HepG2 (cell line): ENCODE measurements around the gene SERPIND1. TPM values are rescaled to one million over a fixed set of nuclear protein-coding genes. Genes with fewer than 3 reads are reported as not detected.

Source experiments
- ATAC-seq: fragments of 200-7000 bp; cut with Tn5 transposase; 3 replicates; pipeline ENCODE4 v1.9.1; 2020; ENCODE audit warnings: mild to moderate bottlenecking, moderate library complexity
- BruUV-seq: library from RNA; stranded (reverse); fragments of 400-500 nt; replicated peaks from 2 replicates; lab custom pipeline; 2021; lab: Mats Ljungman, UMichigan
- CTCF ChIA-PET: fragments of 300-600 bp; formaldehyde crosslinking; extraction: SDS; loops from one replicate; lab custom pipeline; 2021; ENCODE audit warnings: low total read pairs, inconsistent platforms, low intra/inter-chr PET ratio; lab: Yijun Ruan, JAX
- POLR2A ChIA-PET: fragments of 350-600 bp; sonication (Branson Sonifier 250); formaldehyde crosslinking; loops from one replicate; lab custom pipeline; 2020; ENCODE audit warnings: antibody characterized with exemption, inconsistent platforms; lab: Yijun Ruan, JAX
- DNase-seq: peaks from one replicate; pipeline ENCODE4 v3.0.0-alpha.2; 2015; ENCODE audit warnings: low spot score
- FAIRE-seq: peaks from 3 replicates; lab custom pipeline; 2011; peaks lifted over from hg19 to GRCh38; lab: Jason Lieb, UNC
- H2AFZ ChIP-seq: one replicate; pipeline ENCODE4 v1.6.1; 2011; ENCODE audit warnings: low read length, inconsistent platforms
- H3K27ac ChIP-seq: fragments of 300-600 bp; 3 replicates; pipeline ENCODE4 v1.8.0; 2011; ENCODE audit warnings: mixed run types, mild to moderate bottlenecking, mixed read lengths, low read length, inconsistent platforms; ENCODE audit not compliant: insufficient read depth; ENCODE audit errors: extremely low read length
- H3K27me3 ChIP-seq, 2 experiments: fragments of 200-600 bp in 1 of 2; 2 replicates in 1 of 2; 3 replicates in 1 of 2; pipeline versions ENCODE4 v1.6.0 to v1.8.0; 2011; ENCODE audit warnings: low read length in 2 of 2, mild to moderate bottlenecking in 2 of 2, moderate library complexity in 2 of 2, inconsistent platforms in 1 of 2; ENCODE audit not compliant: insufficient read depth in 2 of 2, control insufficient read depth in 1 of 2
- H3K36me3 ChIP-seq, 2 experiments: fragments of 200-600 bp in 1 of 2; replicated peaks in 1 of 2; 2 replicates in 1 of 2; 3 replicates in 1 of 2; pipeline versions ENCODE4 v1.5.1 to v1.8.0; 2011; ENCODE audit warnings: low read length in 2 of 2, inconsistent platforms in 1 of 2; ENCODE audit not compliant: insufficient read depth in 2 of 2, control insufficient read depth in 1 of 2
- H3K4me1 ChIP-seq: 2 replicates; pipeline ENCODE4 v1.5.1; 2012; ENCODE audit warnings: low read length, inconsistent platforms; ENCODE audit not compliant: insufficient read depth
- H3K4me2 ChIP-seq: 2 replicates; pipeline ENCODE4 v1.6.0; 2011; ENCODE audit warnings: low read depth, low read length, inconsistent platforms
- H3K4me3 ChIP-seq, 3 experiments: fragments of 200-600 bp in 1 of 3; sonication (generic), shearing (Covaris generic) in 1 of 3; replicated peaks in 1 of 3; 2 replicates each; pipeline ENCODE4 v1.5.1; 2011 to 2016; ENCODE audit warnings: low read length in 3 of 3, inconsistent platforms in 2 of 3, low read depth in 2 of 3, mild to moderate bottlenecking in 2 of 3, control low read depth in 1 of 3, mixed read lengths in 1 of 3; ENCODE audit not compliant: insufficient read depth in 1 of 3
- H3K79me2 ChIP-seq: one replicate; pipeline ENCODE4 v1.6.1; 2011; ENCODE audit warnings: low read length, inconsistent platforms; ENCODE audit not compliant: insufficient read depth
- H3K9ac ChIP-seq: 2 replicates; pipeline ENCODE4 v1.6.0; 2011; ENCODE audit warnings: mild to moderate bottlenecking, low read depth, low read length, inconsistent platforms; ENCODE audit not compliant: insufficient read depth
- H3K9me3 ChIP-seq: 2 replicates; pipeline ENCODE4 v1.5.1; 2012; ENCODE audit warnings: mild to moderate bottlenecking, low read length
- H4K20me1 ChIP-seq: 2 replicates; pipeline ENCODE4 v1.6.0; 2011; ENCODE audit warnings: inconsistent platforms, mild to moderate bottlenecking, low read length, moderate library complexity; ENCODE audit not compliant: insufficient read depth
- ETV5 ChIP-seq: IDR thresholded peaks from 2 replicates; pipeline ENCODE4 v1.6.1; 2018; ENCODE audit warnings: missing biosample characterization, missing genetic modification reagents, inconsistent platforms, borderline replicate concordance
- NFKB2 ChIP-seq: sonication (generic); formaldehyde crosslinking; IDR thresholded peaks from 2 replicates; pipeline ENCODE4 v1.4.0; 2020; ENCODE audit warnings: missing genetic modification reagents, borderline replicate concordance
- ZFP36L2 ChIP-seq: sonication (generic); formaldehyde crosslinking; IDR thresholded peaks from 2 replicates; pipeline ENCODE4 v1.4.0; 2020; ENCODE audit warnings: missing genetic modification reagents
- ZNF205 ChIP-seq: IDR thresholded peaks from 2 replicates; pipeline ENCODE4 v1.6.1; 2018; ENCODE audit warnings: missing biosample characterization, missing genetic modification reagents
- ZNF737 ChIP-seq: sonication (generic); formaldehyde crosslinking; IDR thresholded peaks from 2 replicates; pipeline ENCODE4 v1.5.0; 2020; ENCODE audit warnings: missing genetic modification reagents, mild to moderate bottlenecking, borderline replicate concordance
- ZNF841 ChIP-seq: sonication (generic); formaldehyde crosslinking; IDR thresholded peaks from 2 replicates; pipeline ENCODE4 v1.8.1; 2023; ENCODE audit warnings: missing genetic modification reagents, borderline replicate concordance
- WGBS: methylation state at CpG from one replicate; pipeline ENCODE4 v1.1.6; 2017; ENCODE audit warnings: low lambda C conversion rate; 5-methylcytosine and 5-hydroxymethylcytosine counted together
- in situ Hi-C: cut with HindIII; loops from 2 replicates; pipeline ENCODE4 v1.10.0; 2017; ENCODE audit warnings: low pct_unique_long_range_greater_than_20kb; ENCODE audit not compliant: extremely low pct_ligation_motif_present
- intact Hi-C: fragments of 100-400 bp; cut with micrococcal nuclease; formaldehyde crosslinking; loops from one replicate; pipeline ENCODE4 v1.10.0; 2022; ENCODE audit not compliant: unreplicated experiment
- polyA plus RNA-seq, 8 experiments: library from polyadenylated mRNA; depleted of rRNA in 3 of 8; stranded (reverse) in 7 of 8; unstranded in 1 of 8; fragments of >200 nt; fragmentation: Illumina TruSeq in 4 of 8; extraction: Trizol in 4 of 8; gene quantifications; 2 replicates each; pipeline versions ENCODE4 v1.2.1 to v1.2.3, GENCODE V29; 2011 to 2016; ENCODE audit warnings: low read depth in 4 of 8, missing spikeins in 1 of 8, mixed read lengths in 1 of 8; ENCODE audit not compliant: insufficient read depth in 1 of 8
- total RNA-seq, 5 experiments: library from RNA; depleted of rRNA; stranded (reverse); fragments of >200 nt; fragmentation: Illumina TruSeq; extraction: Trizol; gene quantifications; 2 replicates each; pipeline ENCODE4 v1.2.3, GENCODE V29; 2016; ENCODE audit warnings: low read depth in 1 of 5
- TF ChIP-seq, protein P1 (sequence below): sonication (generic); formaldehyde crosslinking; IDR thresholded peaks from 2 replicates; pipeline ENCODE4 v1.9.0; 2021; ENCODE audit warnings: missing genetic modification reagents, borderline replicate concordance
- TF ChIP-seq, protein P2 (sequence below), 2 experiments: IDR thresholded peaks; 2 replicates each; pipeline ENCODE4 v1.6.1; 2011 to 2012; ENCODE audit warnings: low read length in 2 of 2, borderline replicate concordance in 1 of 2, low read depth in 1 of 2, mild to moderate bottlenecking in 1 of 2, moderate library complexity in 1 of 2
- TF ChIP-seq, protein P3 (sequence below): IDR thresholded peaks from 2 replicates; pipeline ENCODE4 v1.6.1; 2016; ENCODE audit warnings: mild to moderate bottlenecking

The SERPIND1 gene
- total and polyA plus RNA-seq, 2 of the 13 experiments (the other 11 are each of a cell fraction or from before 2014, with no cell fraction given), result 111 to 350 TPM

DNA sequence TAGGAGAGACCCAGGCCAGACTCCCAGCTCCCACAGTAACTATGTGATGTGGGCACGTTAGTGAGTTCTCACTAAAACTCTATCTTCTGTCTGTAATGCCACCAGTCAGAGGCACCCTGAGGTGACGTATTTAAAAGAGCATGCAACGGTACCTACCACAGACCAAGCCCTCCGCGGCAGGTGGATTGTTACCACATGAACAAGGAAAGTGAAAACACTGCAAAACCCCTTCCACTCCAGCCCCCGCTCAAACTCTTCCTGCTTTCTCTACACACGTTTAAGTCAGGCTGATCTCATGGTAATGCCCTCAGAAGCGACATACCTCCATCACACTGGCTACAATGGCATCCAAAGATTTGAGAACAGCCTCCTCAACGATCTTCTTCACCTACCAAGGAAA lies 36.7 kb downstream of the SERPIND1 start:
- H3K4me1 ChIP-seq, result no peaks in the 10 kb centered on the region
- no peak overlapping the region for H3K4me3 ChIP-seq
- POLR2A ChIA-PET, result no interaction called here
- no peaks in the 10 kb centered on the region for H3K9me3 ChIP-seq
- H3K36me3 ChIP-seq, result peaks cover 13 to 64% of the 10 kb centered on the region in 2 experiments; a peak in 4 of 5 replicates
- 95% methylated on average over 8 of the region's 9 CpGs for WGBS
- H3K4me2 ChIP-seq, result no peak overlapping the region
- H4K20me1 ChIP-seq, result no peaks in the 10 kb centered on the region
- intact Hi-C loops (no loop called here), in situ Hi-C loops (loop anchor here (10.0 kb wide), 1 partner anchor 64 kb away; no protein-coding TSS in a partner anchor)
- CTCF ChIA-PET, result no interaction called here
- no peaks in the 10 kb centered on the region for H3K27me3 ChIP-seq
- no peak overlapping the region for H2AFZ ChIP-seq
- no peaks in the 10 kb centered on the region for H3K79me2 ChIP-seq
- no peak overlapping the region for H3K27ac ChIP-seq
- DNase-seq (no peak), ATAC-seq (no peak), FAIRE-seq (no peak)
- TF ChIP-seq, protein P1, sequence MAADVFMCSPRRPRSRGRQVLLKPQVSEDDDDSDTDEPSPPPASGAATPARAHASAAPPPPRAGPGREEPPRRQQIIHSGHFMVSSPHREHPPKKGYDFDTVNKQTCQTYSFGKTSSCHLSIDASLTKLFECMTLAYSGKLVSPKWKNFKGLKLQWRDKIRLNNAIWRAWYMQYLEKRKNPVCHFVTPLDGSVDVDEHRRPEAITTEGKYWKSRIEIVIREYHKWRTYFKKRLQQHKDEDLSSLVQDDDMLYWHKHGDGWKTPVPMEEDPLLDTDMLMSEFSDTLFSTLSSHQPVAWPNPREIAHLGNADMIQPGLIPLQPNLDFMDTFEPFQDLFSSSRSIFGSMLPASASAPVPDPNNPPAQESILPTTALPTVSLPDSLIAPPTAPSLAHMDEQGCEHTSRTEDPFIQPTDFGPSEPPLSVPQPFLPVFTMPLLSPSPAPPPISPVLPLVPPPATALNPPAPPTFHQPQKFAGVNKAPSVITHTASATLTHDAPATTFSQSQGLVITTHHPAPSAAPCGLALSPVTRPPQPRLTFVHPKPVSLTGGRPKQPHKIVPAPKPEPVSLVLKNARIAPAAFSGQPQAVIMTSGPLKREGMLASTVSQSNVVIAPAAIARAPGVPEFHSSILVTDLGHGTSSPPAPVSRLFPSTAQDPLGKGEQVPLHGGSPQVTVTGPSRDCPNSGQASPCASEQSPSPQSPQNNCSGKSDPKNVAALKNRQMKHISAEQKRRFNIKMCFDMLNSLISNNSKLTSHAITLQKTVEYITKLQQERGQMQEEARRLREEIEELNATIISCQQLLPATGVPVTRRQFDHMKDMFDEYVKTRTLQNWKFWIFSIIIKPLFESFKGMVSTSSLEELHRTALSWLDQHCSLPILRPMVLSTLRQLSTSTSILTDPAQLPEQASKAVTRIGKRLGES (CRISPR knock-in tag), result no peak
- no peak for TF ChIP-seq ZNF841 (CRISPR knock-in tag)
- H3K9ac ChIP-seq, result no peak overlapping the region
- no TSS peak for BruUV-seq

DNA sequence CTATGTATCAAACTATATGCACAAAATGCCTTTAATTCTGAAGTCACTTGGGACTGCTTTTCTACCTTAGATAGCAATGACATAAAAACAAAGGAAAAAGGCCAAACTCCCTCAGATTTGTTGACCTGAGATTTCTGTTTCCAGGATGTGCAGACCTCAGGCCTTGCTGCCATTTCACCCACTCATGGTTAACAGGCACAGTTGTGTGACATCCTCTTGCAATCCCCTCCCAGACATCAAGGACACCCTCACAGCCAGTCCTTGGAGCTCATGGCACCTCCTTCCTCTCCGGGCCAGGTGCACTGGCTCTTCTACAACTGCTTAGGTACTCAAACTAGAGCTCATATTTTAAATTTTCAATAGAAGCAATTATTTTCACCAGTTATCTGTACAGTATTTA lies 37.3 kb downstream of the SERPIND1 start:
- no peaks in the 10 kb centered on the region for H3K79me2 ChIP-seq
- no peak for ATAC-seq
- intact Hi-C loops, result no loop called here
- CTCF ChIA-PET, result no interaction called here
- H3K4me1 ChIP-seq, result no peaks in the 10 kb centered on the region
- H3K9ac ChIP-seq, result no peak overlapping the region
- H3K27ac ChIP-seq, result no peak overlapping the region
- peaks cover 12 to 62% of the 10 kb centered on the region in 2 experiments; a peak in 4 of 5 replicates for H3K36me3 ChIP-seq
- no peak for DNase-seq
- no peaks in the 10 kb centered on the region for H3K9me3 ChIP-seq
- FAIRE-seq, result no peak
- BruUV-seq, result no TSS peak
- no peak overlapping the region for H3K4me2 ChIP-seq
- no peaks in the 10 kb centered on the region for H3K27me3 ChIP-seq
- no peaks in the 10 kb centered on the region for H4K20me1 ChIP-seq
- no peak overlapping the region for H3K4me3 ChIP-seq
- in situ Hi-C loops, result loop anchor here (10.0 kb wide), 1 partner anchor 64 kb away; no protein-coding TSS in a partner anchor
- no peak overlapping the region for H2AFZ ChIP-seq
- POLR2A ChIA-PET, result no interaction called here
- 93% methylated on average over 1 of the region's 1 CpG for WGBS
- TF ChIP-seq ZNF737, result no peak
- no peak for TF ChIP-seq NFKB2 (CRISPR knock-in tag)
- TF ChIP-seq, protein P2, sequence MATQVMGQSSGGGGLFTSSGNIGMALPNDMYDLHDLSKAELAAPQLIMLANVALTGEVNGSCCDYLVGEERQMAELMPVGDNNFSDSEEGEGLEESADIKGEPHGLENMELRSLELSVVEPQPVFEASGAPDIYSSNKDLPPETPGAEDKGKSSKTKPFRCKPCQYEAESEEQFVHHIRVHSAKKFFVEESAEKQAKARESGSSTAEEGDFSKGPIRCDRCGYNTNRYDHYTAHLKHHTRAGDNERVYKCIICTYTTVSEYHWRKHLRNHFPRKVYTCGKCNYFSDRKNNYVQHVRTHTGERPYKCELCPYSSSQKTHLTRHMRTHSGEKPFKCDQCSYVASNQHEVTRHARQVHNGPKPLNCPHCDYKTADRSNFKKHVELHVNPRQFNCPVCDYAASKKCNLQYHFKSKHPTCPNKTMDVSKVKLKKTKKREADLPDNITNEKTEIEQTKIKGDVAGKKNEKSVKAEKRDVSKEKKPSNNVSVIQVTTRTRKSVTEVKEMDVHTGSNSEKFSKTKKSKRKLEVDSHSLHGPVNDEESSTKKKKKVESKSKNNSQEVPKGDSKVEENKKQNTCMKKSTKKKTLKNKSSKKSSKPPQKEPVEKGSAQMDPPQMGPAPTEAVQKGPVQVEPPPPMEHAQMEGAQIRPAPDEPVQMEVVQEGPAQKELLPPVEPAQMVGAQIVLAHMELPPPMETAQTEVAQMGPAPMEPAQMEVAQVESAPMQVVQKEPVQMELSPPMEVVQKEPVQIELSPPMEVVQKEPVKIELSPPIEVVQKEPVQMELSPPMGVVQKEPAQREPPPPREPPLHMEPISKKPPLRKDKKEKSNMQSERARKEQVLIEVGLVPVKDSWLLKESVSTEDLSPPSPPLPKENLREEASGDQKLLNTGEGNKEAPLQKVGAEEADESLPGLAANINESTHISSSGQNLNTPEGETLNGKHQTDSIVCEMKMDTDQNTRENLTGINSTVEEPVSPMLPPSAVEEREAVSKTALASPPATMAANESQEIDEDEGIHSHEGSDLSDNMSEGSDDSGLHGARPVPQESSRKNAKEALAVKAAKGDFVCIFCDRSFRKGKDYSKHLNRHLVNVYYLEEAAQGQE (IDR thresholded peaks at IDR 0.05; ENCODE audit: borderline replicate concordance in 1 of 2, low read depth in 1 of 2, low read length in 2 of 2), result no peak
- TF ChIP-seq ETV5 (CRISPR knock-in tag), result no peak
- TF ChIP-seq, protein P3, sequence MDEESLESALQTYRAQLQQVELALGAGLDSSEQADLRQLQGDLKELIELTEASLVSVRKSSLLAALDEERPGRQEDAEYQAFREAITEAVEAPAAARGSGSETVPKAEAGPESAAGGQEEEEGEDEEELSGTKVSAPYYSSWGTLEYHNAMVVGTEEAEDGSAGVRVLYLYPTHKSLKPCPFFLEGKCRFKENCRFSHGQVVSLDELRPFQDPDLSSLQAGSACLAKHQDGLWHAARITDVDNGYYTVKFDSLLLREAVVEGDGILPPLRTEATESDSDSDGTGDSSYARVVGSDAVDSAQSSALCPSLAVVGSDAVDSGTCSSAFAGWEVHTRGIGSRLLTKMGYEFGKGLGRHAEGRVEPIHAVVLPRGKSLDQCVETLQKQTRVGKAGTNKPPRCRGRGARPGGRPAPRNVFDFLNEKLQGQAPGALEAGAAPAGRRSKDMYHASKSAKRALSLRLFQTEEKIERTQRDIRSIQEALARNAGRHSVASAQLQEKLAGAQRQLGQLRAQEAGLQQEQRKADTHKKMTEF (CRISPR knock-in tag), result no peak
- TF ChIP-seq ZFP36L2, result no peak
- no peak for TF ChIP-seq ZNF205 (CRISPR knock-in tag)
